ENCODE measurements around the gene RADIL. TPM values are rescaled to one million over a fixed set of nuclear protein-coding genes. Genes with fewer than 3 reads are reported as not detected.

RADIL gene
- total RNA-seq, 1 donor from 2014 or later = 4.0 TPM

- Mint-ChIP-seq H3K9me3 (no peaks in the 10 kb centered on the region), H3K36me3 (peaks cover 1% of the 10 kb centered on the region), H3K27ac (no peak overlapping the region), H3K4me1 (peaks cover 2% of the 10 kb centered on the region), H3K27me3 (ENCODE audit: low read depth) (no peaks in the 10 kb centered on the region), H3K4me3 (no peak overlapping the region)
- TF ChIP-seq CTCF (IDR thresholded peaks at IDR 0.05; ENCODE audit: unreplicated experiment) = no peak
- no peak for DNase-seq (ENCODE audit: low spot score in 2 of 2, unreplicated experiment in 2 of 2)
These were observed 50.8 kb downstream of the RADIL start for GRCh38 chr7:4832711-4833110.

- no peak overlapping the region for H3K4me3 Mint-ChIP-seq
These were observed 51.6 kb downstream of the RADIL start for GRCh38 chr7:4831723-4832495.

GRCh38 chr7:4830176-4830575 is 53.3 kb downstream of the RADIL start:
- Mint-ChIP-seq H3K27me3 (ENCODE audit: low read depth) (no peaks in the 10 kb centered on the region), H3K27ac (no peak overlapping the region), H3K4me1 (peaks cover 2% of the 10 kb centered on the region), H3K36me3 (peaks cover 1% of the 10 kb centered on the region), H3K9me3 (no peaks in the 10 kb centered on the region), H3K4me3 (no peak overlapping the region)
- TF ChIP-seq CTCF (IDR thresholded peaks at IDR 0.05; ENCODE audit: unreplicated experiment) = peak; percentile 55
- DNase-seq (ENCODE audit: low spot score in 2 of 2, unreplicated experiment in 2 of 2) = peak in 1 of 2 experiments; percentile 77

More at GRCh38 chr7:4831723-4832495, 51.6 kb downstream of the RADIL start:
- peaks cover 1% of the 10 kb centered on the region for H3K36me3 Mint-ChIP-seq
- no peaks in the 10 kb centered on the region for H3K27me3 Mint-ChIP-seq (ENCODE audit: low read depth)
- H3K4me1 Mint-ChIP-seq = peaks cover 2% of the 10 kb centered on the region
- no peak for DNase-seq (ENCODE audit: low spot score in 2 of 2, unreplicated experiment in 2 of 2)
- H3K9me3 Mint-ChIP-seq = no peaks in the 10 kb centered on the region
- TF ChIP-seq CTCF (IDR thresholded peaks at IDR 0.05; ENCODE audit: unreplicated experiment) = no peak
- no peak overlapping the region for H3K27ac Mint-ChIP-seq

- Mint-ChIP-seq H3K4me3 (no peak overlapping the region), H3K4me1 (peaks cover 2% of the 10 kb centered on the region), H3K27ac (no peak overlapping the region), H3K27me3 (ENCODE audit: low read depth) (no peaks in the 10 kb centered on the region), H3K36me3 (peaks cover 1% of the 10 kb centered on the region), H3K9me3 (no peaks in the 10 kb centered on the region)
- DNase-seq (ENCODE audit: low spot score in 2 of 2, unreplicated experiment in 2 of 2) = no peak
- no peak for TF ChIP-seq CTCF (IDR thresholded peaks at IDR 0.05; ENCODE audit: unreplicated experiment)
These were observed 54.7 kb downstream of the RADIL start for GRCh38 chr7:4828720-4829383.

GRCh38 chr7:4825081-4825480 is 58.4 kb downstream of the RADIL start:
- H3K9me3 Mint-ChIP-seq = no peaks in the 10 kb centered on the region
- no peaks in the 10 kb centered on the region for H3K27me3 Mint-ChIP-seq (ENCODE audit: low read depth)
- no peaks in the 10 kb centered on the region for H3K36me3 Mint-ChIP-seq
- H3K4me1 Mint-ChIP-seq = no peaks in the 10 kb centered on the region
- no peak for DNase-seq (ENCODE audit: low spot score in 2 of 2, unreplicated experiment in 2 of 2)
- H3K27ac Mint-ChIP-seq = no peak overlapping the region
- TF ChIP-seq CTCF (IDR thresholded peaks at IDR 0.05; ENCODE audit: unreplicated experiment) = no peak
- no peak overlapping the region for H3K4me3 Mint-ChIP-seq
